HG03571 (cell line): ENCODE data around the gene WNT7B.

ENCODE experiments used
- ATAC-seq: cut with Tn5 transposase; IDR thresholded peaks from one replicate; pipeline ENCODE4 v1.9.1; 2021; ENCODE audit not compliant: unreplicated experiment

The WNT7B gene

DNA sequence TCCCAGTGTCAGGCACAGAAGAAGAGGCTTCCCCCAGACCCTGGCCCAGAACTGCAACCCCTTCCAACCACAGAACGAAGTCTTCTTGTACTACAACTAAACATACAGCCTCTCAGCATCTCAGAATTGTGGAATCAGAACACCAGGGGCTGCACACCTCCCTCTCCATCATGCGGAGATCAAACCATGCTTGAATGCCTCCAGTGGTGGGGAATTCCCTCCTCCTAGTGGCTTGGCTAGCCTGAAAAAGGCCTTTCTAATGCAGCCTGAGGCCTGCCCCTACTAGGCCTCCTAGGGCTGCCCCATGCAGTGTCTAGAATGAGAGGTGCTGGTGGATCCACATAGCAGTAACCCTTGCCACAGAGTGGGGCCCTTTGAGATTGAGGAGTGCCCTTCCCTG lies 62.7 kb downstream of the WNT7B start:
- no peak for ATAC-seq

DNA sequence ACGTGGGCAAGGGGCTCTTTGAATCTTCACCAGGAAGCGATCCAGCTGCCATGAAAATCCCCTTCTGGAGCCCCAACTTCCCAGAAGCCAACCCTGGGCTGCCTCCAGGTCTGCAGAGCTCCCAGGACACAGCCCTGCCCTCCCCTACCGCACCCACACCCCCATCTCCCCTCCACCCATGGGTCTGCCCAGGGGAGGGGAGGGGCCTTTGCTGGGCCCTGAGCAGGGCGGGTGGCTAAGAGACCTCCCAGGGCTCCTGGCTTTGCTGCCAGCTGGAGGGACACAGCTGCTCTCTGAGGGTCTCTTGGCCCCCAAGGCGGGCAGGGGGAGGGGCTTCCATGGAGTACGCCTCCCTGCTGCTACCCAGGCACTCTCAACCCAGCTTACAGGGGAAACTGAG lies 64.1 kb downstream of the WNT7B start:
- no peak for ATAC-seq

DNA sequence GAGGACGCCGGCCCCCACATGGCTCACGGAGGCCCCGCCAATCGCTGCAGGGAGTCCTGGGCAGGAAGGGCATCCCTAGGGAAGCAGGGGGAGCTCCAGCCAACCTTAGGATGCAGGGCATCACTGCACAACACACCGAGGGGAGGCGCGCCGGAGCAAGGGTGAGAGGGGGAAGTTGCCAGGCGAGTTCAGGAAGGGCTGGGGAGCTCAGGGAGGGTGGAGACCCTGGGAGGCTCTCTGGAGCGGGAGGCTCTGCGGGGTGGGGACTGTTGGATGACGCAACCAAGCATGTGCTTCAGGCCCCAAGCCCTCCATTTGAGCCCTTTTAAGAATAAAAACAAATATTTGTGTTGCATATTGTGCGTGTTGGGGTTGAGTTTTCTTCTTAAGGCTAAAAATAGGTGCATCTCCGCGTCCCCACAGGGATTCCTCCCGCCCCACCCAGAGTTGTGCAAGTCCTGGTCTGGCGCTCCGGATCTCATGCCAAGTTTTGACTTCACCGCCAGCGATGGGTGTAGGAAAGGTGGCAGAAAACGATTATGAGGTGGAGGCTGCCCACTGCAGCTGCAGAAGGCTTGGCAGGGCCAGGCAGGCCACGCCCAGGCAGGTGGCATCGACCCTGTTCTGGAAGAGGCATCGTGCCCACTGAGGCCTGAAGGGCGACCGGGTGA lies 65.2 kb downstream of the WNT7B start:
- no peak for ATAC-seq

DNA sequence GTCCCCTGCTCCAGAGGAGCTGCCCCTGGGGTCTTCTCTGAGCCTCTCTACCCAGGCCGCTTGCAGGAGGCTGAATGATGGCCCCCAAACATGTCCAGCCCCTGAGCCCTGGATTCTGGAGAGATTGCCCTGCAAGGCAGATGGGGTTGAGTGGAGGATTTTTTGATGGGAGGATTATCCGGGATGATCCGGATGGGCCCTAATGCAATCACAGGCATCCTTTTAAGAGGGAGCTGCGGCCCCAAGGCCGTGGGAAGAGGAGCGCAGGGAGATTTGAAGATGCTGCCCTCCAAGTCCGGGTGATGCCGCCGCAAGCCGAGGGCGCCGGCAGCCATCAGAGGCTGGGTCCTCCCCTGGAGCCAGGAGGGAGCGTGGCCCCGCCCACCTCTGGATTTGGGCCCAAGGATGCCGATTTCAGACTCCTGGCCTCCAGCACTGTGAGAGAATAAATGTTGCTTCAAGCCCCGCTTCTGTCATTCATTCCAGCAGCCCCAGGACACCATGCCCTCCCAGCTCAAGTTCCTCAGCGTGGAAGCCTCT lies 66.0 kb downstream of the WNT7B start:
- ATAC-seq, result no peak

DNA sequence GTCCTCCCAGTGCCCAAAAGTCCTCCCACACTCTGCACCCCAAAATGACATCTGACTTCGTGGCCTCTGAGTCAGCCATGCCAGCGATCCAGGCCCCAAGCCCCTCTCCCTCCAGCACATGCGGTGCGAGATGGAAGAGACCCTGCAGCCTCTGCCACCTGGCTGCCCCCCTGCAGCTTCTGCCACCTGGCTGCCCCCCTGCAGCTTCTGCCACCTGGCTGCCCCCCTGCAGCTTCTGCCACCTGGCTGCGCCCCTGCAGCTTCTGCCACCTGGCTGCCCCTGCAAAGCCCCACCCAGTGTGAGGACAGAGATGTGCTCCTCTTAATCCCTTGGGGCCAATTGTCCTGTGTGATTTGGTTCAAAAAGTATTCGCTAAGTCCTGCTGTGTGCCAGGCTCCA lies 68.0 kb downstream of the WNT7B start:
- no peak for ATAC-seq

DNA sequence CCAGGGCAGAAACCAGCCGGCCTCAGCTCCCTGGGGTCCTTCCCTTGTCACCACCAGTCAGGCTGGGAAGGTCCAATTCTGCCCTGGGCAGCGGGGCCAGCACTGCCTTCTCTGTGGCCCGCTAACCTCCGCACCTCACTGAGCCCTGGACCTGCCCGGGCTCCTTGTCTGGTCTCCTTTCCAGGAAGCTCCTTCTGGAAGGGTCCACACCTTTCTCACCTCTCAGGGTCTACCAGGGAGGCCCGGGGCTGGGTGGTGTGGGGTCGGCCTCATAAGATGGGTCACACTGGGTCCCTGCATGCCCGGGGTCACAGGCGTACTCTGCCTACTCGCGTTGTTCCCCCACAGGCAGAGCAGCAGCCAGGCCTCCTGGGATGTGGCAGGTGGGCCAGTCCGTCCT lies 69.0 kb downstream of the WNT7B start:
- no peak for ATAC-seq

DNA sequence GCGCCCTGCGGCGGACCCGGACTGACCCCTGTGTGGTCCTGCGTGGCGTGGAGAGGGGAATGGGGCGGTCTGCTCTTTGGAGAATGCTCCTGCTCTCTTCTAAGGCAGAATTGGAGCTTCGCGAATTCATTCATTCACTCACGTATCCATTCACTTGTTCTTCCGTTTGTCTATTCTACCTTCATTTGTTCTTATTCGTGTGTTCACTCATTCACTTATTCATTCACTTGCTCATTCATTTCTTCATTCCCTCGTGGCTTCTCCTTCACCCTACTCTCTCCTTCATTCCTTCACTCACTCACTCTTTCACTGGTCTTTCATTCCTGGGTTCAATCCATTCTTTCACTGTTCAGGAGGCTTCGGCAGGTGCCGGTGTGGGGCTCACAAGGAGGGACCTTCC lies 69.6 kb downstream of the WNT7B start:
- ATAC-seq, result no peak

DNA sequence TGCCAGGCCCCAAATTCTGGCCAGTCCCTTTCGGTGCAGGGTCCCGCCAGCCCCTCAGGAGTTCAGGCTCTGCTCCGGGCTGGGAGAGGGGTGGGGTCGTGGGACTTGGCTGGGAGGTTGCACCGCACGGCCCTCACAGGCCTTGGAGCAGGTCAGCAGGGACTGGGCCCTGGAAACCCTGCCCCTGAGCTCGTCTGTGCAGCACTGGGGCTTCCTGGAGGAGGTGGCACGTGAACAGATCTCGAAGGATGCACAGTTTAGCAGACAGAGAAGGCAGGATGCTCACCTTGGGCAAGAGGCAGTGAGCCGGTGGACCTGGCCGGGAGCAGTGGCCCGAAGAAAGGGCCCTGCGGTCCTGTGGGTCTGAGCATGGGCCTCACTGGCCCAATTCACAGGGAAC lies 70.0 kb downstream of the WNT7B start:
- ATAC-seq, result no peak

DNA sequence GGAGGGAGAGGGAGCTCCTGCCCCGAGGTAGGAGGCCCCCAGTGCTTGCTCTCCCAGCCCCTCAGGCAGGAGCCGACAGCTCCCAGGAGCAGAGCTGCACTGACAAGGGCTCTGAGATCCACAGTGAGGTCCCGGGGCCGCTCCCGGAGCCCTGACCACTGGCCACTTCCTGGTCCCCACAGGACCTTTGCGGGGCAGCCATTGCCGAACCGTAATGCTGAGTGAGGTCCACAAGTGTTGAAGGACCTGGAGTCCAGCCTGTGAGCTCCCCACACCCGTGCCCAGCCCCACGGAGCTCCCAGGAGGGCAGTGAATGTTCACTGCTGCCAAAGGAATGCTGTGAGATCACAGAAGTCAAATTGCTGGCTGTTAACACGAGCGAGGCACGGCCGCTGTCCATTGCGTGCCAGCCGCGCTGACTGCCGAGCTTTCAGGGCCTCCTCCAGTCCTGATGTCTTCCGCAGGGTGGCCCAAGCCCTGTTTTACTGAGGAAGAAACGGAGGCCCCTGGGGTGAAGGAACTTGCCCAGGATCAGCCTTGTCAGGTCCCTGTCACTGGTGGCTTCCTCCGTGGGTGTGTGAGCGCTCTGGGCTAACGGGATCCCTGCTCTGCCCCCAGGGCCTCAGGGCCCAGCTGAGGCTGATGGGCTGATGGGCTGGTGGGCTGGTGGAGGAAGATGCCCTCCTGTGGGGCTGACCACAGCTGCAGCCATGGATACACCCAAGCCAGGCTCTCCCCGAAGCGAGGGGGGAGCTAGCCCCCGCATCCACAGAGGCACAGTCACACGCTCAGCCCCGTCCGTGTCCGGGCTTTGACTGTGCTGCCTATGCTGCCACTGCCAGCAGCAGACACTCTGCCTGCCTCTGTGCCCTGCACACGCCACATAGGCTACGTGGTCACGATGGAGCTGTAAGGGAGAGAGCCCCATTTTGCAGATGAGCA lies 70.8 kb downstream of the WNT7B start:
- no peak for ATAC-seq

DNA sequence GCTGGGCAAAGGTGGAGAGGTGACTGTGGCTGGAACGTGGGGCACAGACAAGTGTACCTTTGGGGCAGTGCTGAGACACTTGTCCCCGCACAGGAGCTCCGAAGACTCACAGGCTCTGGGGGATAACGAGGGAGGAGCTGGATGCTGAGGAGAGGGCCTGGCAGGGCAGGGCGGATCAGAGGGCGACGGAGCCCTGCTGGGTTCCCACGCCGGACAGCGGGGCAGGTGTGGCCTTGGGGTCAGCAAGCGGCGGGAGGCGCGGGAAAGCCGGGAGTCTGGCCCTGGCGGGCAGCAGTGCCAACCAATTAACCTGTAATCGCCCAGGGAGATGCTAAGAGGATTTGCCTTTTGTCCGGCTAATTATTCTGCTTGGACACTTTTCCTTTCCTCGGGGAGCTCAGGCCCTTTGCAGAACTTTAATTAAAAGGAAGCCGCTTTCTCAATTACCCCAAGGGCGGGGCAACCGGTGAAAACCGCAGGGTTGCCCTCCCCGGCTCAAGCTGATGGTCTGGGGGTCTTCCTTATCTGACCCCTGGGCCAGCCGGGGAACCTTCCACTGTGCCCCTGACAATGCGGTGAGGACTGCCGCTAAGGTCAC lies 71.5 kb downstream of the WNT7B start:
- ATAC-seq, result no peak

DNA sequence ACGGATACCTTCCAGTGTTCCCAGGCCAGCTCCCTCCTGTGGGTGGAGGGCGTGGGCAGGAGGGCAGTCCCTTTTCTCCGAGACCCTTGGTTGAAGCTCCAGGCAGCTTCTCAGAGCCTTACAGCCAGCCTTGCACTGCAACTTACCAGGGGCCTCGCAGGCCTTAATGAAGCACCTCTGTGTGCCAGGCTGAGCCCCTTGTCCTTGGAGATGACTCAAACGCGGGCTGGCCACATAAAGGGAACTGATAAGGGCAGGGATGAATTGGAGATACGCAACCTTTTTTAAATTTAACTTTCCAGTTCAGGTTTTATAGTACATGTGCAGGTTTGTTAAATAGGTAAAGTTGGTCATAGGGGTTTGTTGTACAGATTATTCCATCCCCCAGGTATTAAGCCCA lies 72.7 kb downstream of the WNT7B start:
- no peak for ATAC-seq

DNA sequence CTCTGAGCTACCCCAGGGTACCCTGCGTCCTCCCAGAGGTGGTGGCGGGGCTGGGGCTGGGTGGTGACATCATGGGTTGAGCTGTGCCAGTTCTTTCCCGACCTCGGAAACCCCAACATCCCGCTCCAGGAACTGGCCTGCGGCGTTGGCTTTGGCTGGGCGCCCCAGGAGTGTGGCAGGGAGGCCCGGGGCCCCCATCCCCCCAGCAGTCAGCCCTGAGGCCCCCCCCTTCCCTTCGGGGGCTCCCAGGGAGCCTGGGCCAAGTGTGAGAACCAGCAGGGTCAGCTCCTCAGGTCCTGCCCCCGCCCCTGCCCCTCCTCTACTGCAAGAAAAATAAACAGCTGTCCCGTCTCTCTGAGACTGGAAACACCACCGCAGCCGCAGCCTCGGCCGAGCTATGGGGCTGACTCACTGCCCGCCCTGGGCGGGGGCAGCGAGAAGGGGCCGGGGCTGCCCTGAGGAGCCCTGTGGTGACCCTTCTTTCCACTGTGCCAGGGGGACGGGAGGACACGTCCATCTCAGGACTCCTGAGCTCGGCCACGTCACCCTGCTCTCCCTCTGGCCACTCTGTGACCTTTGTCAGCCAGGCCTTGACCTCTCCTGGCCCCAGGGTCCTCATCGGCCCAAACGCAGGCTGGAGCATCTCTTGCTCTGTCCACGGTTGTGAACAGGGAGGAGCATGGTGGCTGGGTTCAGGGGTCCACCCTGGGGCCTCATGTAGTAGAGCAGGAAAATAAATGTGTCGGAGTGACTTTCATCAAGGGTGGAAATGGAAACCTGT lies 73.4 kb downstream of the WNT7B start:
- no peak for ATAC-seq

DNA sequence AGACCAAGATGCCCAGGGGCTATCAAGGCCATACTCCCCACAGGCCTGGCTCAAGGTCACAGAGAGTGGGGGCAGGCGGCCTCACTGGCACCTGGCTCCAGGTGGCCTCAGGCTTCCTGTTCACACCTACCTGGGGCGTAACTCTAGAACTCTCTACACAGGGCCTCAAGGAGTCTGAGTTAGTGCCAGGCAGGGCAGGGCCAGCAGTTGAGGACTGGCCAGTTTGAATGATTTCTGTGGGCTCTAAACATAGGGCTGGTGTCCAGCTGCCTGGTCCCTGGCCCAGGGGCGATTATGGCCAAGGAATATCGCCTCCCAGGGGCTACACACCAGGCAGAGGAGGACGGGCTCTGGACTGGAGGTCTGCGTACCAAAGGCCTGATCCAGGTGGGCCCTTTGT lies 79.2 kb downstream of the WNT7B start:
- ATAC-seq, result no peak

DNA sequence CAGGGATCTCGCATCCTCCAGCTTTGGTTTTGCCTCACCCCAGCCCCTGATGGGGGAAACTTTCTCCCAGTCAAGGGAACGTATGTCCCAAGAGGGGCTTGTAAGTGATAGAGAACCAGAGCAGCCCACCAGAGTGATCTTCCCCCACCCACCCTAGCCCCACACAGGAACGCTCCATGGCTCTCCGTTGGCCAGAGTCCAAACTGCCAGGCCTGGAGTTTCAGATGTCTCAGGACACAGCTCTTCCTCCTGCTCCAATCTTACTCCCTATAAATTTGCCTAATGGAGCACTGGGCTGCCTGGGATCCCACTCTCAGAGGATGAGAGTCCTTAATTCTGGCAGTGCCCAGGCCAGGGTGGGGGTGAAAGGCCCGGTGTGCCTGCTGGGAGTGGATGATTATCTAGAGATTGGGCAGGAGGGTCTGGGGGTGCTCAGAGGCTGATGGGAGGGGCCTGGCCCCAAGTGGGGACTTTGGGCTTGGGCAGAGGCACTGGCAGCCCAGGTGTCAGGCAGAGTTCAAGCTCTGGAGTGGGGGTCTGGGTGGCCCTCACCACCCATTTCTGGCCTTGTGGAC lies 79.9 kb downstream of the WNT7B start:
- no peak for ATAC-seq

DNA sequence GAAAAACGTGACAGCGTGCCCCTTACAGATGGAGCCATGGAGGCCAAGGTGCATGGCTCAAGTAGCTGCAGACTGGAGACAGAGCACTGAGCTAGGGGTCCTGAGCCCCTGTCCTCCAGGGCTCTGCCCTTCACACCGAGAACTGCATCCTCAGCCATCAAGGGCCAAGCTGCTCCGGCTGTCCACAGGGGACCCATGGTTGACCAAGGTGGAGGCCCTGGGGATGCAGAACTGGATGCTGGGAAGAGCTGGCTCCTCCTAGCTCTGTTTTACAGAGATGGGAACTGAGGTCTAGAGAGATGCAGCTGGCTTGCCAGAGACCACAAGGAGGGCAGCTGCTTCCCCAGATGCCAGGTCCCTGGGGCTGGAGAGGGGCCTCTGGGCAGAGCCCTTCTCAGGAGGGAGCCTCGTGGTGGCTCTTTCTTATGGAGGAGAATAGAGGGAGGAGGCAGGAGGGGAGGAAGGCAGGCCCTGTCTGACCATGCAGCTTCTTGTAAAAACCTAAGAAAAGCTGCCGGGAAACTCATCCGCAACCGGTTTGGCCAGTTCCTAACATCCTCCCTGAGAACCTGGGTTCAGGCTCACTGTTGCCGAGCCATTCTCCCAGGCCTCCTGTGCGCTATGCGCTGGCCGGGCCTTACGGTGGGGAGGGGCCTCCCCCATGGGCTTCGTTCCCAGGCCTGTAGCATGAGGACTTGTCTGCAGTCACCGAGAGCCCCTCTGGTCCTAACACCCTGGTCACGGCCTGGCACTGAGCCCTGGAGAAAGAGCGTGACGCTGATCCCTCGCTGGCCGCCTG lies 80.6 kb downstream of the WNT7B start:
- no peak for ATAC-seq

DNA sequence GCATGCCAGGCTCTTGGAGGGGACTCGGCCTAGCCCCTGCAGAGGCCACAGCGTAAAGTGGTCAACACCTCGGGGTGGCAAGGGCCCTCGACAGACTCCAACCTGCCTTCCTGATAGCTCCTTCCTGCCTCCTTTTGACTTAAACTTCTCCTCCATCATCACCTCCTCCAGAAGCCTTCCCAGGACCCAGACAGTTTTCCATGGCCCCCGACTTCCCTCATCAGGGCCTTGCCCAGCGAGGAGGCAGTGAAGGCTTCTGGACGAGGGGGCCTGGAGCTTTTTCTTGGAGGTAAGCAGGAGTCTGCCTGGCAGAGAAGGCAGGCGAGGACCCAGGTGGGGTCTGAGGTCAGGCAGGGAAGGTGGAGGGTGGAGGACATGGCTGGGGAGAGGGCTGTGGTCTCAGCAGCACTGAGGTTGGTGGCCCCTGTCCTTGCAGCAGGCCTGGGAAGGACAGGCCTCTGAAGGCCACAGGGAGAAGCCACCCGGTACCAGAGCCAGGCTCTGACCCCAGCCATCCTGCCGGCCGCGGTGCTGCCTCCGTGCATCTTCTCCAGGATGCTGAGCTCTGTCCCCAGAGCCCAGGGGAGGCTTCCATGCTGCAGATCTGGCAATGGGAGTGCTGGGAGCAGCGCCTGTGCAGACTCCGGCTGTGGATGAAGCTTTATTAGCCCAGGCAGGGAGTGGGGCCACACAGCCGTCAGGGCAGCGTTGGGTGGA lies 81.4 kb downstream of the WNT7B start:
- no peak for ATAC-seq

DNA sequence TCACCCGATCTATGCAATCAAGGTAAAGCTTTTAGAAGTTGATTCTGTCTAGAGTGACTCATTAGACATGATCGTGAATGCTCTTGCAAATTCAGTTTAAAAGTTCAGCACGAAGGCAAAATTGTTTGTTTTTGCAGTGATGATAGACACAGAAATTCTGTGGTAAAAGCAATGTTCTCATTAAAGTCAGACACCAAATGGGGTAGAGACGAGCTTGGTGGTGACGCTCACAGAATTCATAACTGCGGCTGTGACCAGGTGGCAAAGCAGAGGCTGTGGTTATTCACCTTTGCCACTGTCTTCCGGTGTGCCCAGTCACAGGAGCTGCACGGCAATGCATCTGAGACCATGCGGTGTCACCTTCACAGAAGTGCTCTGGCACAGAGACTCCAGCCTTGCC lies 83.4 kb downstream of the WNT7B start:
- ATAC-seq, result no peak

DNA sequence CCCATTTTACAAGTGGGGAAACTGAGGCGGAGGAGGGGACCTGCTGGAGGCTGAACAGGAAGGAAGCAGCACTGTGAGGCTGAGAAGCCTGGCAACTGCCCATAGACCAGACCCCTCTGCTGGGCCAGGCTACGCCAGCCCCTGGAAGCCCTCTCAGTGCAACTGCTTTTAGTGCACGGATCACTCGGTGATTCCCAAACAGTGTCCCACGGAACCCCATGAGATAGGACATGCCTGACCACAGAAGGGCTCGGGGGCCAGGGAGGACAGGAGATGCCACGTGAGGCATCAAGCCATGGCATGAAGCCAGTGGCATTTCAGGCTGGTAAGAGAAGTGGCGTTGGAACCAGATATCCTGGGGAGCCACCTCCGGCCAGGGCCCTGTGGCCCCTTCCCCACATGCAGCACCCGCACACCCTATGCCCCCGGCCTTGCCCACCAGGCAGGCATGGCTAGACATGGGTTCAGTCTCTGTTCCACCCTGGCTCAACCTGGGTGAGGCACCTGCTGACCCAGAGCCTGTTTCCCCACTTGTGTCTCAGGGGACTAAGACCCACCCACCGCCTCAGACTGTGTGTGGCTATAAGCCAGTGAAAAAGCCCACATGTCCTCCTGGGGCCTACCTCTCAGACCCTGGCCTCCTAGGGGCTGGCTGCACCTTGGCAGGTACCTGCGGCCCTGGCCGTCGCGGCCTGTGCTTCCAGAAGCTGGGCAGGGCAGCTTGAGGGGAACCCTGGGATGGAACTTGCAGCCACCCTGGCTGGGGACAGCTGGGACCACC lies 84.1 kb downstream of the WNT7B start:
- no peak for ATAC-seq
